HG02678 (cell line): ENCODE measurements around the gene SETDB1.
A peak's percentile ranks its signal among the peaks of the same experiment; 100 is the strongest.
"Not testable (repeated sequence)": the region's sequence is repeated elsewhere in the genome, so short reads cannot be mapped to it uniquely, and the experiment has no call there.

ENCODE experiments used
- ATAC-seq: cut with Tn5 transposase; IDR thresholded peaks from one replicate; pipeline ENCODE4 v1.9.1; 2021; ENCODE audit warnings: mild to moderate bottlenecking, moderate library complexity; ENCODE audit not compliant: unreplicated experiment

SETDB1 gene

DNA sequence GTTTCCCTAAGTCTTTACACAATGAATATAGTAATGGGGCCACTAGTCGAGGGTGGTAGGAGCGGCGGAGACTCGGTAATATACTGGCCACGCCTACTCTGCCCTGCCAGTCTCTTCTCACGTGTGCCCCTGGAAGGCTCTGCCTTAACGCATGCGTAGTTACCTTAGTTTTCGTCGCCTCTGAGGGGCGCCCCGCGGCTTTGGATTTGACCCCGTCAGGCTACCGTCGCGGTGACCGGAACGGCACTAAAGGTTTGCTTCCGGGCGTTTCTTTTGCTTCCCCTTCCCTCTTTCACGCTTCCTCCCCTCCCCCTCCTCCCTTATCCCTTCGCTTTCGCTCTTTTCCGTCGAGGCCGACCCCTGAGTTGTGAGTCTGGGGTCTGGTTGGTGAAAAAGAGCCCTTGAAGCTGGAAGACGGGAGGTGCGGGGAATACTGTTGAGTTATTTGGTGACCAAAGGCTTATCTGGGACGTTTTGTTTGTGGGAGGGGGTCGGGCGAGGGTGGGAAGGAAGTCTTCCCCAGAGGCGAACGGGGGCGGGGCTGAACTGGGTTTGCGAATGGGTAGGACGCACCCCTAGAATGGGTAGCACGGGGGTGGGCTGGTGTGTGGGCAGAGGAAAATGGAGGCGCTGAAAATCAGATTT lies at the start of gene SETDB1:
TSS of gene SETDB1 (plus strand) at position 267 of the 645 bp plus-strand sequence. CDS start 1,352 bp downstream, outside the sequence.
- ATAC-seq, result peak; percentile 84

DNA sequence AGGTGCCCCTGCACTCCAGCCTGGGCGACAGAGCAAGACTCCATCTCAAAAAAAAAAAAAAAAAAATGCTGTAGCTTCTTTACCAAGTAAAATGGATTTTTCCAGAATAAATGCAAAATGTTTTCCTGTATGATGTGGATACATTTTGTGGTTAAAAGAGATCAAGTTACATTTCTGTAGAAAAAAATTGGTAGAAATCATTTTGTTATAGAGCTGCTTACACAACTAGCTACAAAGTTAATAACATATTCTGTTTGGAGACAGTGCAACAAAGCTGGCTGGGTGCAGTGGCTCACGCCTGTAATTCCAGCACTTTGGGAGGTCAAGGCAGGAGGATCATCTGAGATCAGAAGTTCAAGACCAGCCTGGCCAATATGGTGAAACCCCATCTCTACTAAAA lies 47.2 kb upstream of the SETDB1 start:
- ATAC-seq, result not testable (repeated sequence)

DNA sequence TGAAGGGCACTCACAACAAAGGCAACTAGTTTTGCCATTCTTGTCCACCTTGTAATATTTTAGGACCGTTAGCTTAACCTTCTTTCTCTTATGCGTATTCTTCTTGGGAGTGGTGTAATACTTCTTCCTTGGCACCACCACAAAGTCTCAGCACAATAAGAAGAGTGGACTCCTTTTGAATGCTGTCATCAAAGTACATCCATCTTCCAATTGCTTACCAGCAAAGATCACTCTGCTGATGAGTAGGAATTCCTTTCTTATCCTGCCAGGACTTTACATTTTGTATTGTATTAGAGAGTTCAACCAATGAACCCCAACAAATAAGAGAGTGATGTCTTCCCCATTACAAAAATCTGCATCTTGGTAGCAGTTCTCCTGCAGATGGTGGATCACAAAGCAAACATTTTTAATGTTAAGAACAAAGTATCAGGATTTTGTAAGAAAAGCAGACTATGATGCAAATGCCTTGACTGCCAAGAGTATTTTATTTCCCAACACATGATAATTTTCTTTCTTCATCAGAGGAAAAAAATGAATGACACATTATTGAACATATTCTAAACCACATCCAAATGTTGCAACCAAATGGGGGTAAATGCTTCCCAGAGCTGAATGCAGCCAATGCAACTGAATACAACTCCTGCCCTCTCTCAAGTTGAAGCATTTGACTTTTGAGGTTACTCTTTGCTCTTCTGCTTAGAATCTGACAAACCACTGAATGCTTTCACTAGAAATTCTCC lies 44.7 kb upstream of the SETDB1 start:
- no peak for ATAC-seq

DNA sequence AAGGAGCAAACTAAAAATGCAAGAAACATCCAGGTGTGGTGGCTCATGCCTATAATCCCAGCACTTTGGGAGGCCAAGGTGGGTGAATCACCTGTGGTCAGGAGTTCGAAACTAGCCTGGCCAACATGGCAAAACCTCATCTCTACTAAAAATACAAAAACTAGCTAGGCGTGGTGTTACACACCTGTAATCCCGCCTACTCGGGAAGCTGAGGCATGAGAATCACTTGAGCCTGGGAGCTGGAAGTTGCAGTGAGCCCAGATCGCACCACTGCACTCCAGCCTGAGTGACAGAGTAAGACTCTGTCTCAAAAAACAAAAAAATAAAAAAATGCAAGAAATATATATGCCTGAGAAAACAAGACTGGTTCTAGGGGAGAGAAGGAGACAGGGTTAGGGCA lies 43.0 kb upstream of the SETDB1 start:
- not testable (repeated sequence) for ATAC-seq

DNA sequence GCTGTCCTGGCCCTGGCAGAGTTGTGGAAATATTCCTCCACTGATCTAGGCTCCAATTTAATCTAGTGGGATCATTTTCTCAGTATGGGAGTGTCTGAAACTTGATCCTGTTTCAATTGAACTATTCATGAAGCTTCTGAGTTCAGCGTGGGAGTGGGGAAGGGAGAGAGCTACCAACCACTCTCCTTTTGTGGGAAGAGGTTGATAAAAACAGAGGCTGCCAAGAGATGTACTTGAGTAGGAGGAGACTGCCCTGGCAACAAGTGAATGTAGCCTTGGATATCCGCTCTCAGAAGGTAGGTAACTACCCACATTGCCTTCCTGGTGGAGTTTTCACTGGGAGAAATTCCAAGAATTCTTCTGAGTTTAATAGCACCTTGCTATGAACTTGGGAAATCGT lies 39.1 kb upstream of the SETDB1 start, which contains the start of gene CTXND2:
TSS of gene CTXND2 (plus strand) at position 119 of the 400 bp plus-strand sequence. CDS start 25,179 bp downstream, outside the sequence.
- ATAC-seq, result no peak

DNA sequence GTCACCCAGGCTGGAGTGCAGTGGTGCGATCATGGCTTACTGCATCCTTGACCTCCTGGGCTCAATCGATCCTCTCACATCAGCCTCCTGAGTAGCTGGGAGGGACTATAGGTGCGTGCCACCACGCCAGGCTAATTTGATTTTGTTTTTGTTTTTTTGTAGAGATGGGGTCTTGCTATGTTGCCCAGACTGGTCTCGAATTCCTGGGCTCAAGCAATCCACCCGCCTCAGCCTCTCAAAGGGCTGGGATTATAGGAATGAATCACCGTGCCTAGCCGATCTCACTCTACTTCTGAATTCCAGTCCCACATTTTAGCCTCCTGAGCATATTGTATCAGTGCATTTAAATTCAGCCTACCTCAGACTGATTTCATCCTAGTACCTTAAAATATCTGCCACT lies 37.4 kb upstream of the SETDB1 start:
- ATAC-seq, result no peak

DNA sequence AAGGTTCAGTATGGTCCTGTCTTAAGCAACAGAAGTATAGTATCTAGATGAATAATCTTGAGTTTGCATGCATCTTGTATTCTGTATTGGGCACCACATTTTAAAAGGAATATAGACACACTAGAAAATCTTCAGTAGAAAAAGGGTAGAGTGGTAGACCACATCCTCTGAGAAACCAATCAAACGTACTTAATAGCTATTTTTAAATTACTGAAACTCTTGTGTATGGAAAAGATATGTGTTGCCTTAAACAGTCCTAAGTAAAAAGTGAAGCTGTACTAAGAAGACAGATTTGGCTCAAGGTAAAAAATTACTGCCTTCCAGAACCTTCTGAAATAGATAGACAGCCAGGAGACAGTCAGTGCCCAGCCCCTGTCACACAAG lies 36.1 kb upstream of the SETDB1 start:
- ATAC-seq, result peak; percentile 69

DNA sequence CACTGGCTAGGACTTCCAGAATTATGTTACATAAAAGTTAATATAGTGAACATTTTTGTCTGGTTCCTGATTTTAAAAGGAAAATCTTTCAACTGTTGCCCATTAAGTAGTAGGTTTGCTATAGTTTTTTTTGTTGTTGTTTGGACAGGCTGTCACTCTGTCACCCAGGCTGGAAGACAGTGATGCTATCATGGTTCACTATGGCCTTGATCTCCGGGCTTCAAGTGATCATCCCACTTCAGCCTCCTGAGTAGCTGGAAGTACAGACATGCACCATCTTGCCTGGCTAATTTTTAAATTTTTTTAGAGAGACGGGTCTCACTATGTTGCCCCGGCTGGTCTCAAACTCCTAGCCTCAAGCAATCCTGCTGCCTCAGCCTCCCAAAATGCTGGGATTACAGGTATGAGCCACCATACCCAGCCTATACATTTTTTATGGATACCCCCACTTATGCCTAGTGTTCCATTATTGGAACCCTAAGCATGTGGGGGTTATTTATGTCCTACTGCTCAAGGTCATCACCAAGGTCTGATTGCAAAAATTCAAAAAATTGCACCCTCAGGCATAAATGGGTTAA lies 32.7 kb upstream of the SETDB1 start:
- ATAC-seq, result no peak

DNA sequence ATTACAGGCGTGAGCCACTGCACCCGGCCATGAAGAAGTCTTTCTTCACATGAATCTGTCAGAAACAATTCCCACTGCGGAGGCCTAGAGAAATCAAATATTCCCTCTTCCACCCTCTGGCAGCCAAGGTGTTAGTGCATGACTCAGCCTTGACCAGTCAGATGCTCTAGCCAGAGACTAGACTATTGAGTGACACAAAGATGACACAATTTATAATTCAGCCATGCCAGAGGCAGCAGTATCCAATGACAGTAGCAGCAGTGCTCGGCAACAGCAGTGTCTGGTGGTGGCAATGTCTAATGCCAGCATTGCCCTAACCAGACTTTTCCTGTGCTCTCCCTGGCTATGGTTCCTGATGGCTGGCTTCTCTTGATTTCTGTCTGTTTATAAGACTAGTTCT lies 30.5 kb upstream of the SETDB1 start:
- no peak for ATAC-seq

DNA sequence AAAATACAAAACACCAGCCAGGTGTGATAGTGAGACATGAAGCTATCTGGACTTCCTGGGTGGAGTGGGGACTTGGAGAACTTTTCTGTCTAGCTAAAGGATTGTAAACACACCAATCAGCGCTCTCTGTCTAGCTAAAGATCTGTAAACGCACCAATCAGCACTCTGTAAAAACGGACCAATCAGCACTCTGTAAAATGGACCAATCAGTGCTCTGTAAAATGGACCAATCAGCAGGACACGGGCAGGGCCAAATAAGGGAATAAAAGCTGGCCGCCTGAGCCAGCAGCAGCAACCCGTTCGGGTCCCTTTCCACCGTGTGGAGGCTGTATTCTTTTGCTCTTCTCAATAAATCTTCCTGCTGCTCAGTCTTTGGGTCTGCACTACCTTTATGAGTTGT lies 26.4 kb upstream of the SETDB1 start:
- ATAC-seq, result not testable (repeated sequence)

DNA sequence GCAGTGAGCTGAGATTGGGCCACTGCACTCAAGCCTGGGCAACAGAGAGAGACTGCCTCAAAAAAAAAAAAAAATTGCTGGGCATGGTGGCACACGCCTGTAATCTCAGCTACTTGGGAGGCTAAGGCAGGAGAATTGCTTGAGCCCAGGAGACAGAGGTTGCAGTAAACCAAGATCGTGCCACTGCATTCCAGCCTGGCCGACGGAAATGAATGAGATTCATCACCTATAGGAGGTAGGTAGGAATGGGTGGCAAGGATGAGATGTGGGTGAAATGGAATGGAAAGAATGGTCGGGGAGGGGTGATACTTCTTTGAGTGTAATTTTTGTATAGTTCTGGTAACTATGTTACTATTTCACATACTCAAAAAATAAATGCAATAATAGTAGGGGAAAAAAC lies 23.8 kb upstream of the SETDB1 start:
- no peak for ATAC-seq

DNA sequence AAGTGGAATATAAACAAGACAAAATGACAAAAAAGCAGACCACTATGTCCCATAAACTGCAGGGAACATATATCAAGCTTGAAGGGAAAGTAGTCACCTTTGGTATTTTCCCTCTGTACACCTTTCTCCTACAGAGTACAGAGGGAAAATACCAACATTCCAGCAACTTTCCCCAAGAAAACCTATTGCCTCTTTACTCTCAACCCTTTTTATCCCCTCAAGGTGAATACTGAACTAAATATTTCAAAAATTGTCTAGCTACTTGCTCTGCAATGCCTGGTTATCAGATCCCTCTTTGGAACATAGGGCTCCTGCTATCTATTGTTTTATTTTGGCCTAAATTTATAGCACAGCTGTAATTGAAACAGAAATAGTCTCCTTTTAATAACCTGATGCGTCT lies 23.4 kb upstream of the SETDB1 start:
- no peak for ATAC-seq

DNA sequence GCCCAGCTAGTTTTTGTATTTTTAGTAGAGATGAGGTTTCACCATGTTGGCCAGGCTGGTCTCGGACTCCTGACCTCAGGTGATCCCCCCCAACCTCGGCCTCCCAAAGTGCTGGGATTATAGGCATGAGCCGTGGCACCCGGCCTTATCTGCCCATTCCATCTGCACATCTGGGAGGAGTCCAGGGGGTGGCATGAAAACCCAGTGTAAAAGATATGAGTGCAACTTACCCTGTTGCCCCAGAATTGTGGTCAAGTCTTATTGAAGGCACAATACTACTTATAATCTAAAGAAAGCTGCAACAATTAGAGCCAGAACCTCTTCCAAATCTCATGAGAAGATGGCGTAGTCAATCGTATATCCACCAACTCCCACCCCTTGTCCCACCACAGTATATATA lies 20.9 kb upstream of the SETDB1 start:
- ATAC-seq, result no peak

DNA sequence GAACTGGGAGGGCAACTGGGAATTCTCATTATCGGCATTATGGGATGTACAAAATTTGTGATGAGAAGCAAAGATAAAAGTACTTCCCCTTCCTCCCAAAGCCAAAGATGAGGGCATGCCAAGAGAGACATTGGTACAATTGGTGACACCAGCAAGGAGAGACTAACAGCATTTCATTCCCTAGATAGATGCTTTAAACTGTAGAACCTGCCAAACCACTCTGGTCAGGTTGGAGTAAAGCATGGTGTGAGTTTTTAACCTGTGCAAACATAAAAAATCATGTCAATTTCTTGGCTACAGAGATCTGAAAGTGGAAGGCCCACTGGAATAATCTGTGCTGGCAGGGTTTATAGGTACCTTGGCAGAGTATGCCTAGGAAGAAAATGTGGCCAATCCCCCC lies 19.8 kb upstream of the SETDB1 start:
- no peak for ATAC-seq

DNA sequence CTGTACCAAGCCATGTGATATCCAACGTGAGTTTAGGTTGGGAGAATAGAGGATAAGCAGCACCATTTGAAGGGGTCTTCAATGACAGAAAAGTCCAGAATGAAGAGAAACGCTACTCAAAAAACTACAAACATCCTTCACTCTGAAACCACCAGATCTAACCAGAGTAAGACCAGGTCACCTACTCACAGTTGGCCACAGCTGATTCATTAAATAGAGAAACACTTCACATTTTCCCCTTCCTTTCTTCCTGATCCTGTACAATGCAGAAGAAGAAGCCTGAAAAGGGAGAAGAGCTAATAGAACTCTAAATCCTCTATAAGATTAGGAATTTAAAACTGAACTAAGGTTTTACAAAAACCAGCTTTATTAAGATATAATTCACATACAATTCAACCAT lies 19.4 kb upstream of the SETDB1 start:
- no peak for ATAC-seq

DNA sequence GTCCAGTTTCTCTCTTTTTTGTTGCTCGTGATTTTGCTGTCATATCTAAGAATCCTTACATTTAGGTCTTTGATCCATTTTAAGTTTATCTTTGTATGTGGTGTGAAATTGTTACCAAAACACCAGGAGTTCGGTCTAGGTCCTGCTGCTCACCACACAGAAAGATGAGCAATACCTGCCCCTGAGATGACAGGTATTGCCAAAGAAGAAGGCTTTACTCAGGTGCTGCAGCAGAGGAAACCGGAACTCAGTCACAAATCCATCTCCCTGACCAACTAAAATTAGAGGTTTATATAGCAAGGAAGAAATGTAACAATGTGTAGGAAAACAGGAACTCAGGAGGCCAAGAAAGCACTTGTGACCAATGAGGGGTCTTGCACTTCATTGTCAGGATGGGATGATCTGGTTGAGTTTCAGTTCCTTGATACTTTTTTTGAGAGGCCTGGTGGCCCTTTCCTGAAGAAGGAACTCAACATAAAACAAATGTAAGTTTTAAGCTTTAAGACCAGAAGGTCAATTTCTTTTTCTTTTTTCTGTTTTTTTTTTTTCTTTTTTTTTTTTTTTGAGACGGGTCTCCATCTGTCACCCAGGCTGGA lies 16.5 kb upstream of the SETDB1 start:
- no peak for ATAC-seq

DNA sequence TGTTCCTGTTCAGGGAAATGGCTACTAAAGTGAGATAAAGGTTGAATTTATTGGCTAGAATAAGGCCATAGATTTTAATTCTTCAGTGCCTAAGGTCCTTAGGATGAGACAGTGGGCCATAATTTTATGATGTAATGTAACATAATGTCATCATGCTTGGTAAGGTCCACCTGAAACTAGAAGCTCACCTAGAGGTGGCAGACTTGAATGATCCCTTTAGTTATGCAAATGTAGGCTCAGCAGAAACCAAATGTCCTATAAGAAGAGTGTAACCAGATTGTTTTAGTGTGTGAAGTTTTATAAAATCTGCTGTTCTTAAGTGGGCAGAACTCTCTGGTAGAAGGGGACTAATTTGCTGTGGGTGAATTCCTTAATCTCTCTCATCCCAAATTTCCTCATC lies 13.5 kb upstream of the SETDB1 start:
- no peak for ATAC-seq

DNA sequence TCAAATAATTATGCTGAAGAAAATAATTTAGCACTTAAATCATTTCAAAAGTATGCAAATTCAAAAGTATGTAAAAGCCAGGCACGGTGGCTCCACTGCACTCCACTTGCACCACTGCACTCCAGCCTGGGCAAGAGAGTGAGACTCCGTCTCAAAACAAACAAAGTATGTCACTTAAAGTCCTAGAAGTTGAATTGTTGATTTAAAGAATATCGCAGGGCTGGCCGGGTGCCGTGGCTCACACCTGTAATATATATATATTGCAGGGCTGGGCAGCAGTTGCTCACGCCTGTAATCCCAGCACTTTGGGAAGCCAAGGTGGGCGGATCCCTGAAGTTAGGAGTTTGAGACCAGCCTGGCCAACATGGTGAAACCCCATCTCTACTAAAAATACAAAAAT lies 8.8 kb upstream of the SETDB1 start:
- no peak for ATAC-seq

DNA sequence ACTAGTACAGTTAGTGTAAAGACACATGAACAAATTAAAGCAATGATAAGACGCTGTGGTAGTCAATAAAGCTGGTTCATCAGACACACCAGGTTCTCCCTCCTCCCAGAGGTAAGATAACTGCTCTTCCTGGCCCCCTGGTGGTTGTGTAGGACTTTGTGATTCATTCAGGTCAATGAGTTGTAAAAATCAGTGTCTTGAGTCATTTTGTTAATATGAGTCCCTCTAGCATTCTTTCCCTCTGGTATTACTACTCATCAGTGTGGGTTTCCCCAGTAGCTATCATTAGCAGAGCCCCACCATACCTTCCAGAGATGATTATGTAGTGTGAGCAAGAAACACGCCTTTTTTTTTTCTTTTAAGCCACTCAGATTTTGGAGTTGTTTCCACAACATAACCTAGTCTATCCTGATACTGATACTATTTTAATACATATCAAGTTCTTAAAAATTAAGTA lies 3.6 kb upstream of the SETDB1 start:
- ATAC-seq, result peak; percentile 48

DNA sequence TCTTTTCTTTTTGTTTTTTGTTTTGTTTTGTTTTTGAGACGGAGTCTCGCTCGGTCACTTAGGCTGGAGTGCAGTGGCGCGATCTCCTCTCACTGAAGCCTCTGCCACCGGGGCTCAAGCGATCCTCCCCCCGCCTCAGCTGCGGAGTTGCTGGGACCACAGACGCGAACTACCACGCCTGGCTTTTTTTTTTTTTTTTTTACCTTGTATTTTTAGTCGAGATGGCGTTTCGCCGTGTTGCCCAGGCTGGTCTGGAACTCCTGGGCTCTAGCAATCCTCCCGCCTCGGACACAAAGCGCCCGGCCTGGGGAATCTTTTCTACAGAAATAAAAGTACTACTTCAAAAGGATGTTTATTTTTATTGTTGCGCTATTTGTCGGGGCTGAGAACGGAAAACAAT lies 1.1 kb upstream of the SETDB1 start:
- ATAC-seq, result no peak

DNA sequence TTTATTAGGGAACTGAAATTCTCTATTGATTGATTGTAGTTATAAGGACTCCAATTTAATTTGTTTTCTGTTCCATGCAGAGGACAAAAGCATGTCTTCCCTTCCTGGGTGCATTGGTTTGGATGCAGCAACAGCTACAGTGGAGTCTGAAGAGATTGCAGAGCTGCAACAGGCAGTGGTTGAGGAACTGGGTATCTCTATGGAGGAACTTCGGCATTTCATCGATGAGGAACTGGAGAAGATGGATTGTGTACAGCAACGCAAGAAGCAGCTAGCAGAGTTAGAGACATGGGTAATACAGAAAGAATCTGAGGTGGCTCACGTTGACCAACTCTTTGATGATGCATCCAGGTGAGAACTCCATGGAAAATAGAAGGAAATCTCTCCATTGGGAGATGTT lies 1.5 kb downstream of the SETDB1 start:
- no peak for ATAC-seq

DNA sequence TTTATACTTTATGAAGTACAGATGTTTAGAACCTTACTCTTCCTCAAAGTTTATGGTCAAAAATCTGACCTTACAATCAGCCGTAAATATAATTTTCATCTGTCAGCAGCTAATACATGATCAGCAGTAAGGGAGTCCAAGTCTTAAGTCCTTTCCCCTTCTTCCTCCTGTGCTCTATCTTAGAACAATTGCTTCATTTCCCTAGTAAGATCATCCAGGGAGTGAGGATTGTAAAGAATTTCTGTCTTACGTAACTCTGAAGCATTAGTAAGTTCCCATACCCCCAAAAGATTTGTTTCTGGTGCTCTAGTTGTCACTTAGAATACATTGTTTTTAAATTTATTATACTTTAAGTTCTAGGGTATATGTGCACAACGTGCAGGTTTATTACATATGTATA lies 2.1 kb downstream of the SETDB1 start:
- ATAC-seq, result no peak
